Measurements from ENCODE around the gene RNF31. TPM values are rescaled to one million over a fixed set of nuclear protein-coding genes. Genes with fewer than 3 reads are reported as not detected.

The RNF31 gene
- total RNA-seq, 1 donor from 2014 or later, result 80.4 TPM

- Mint-ChIP-seq H3K4me3 (ENCODE audit: low read depth) (no peak overlapping the region), H3K27ac (no peak overlapping the region)
Observed at GRCh38 chr14:24110060-24110459, 37.2 kb upstream of the RNF31 start.

GRCh38 chr14:24110523-24110922 is 36.8 kb upstream of the RNF31 start:
- H3K36me3 Mint-ChIP-seq (ENCODE audit: low read depth), result peaks cover 4% of the 10 kb centered on the region
- no peak for DNase-seq (ENCODE audit: low spot score)
- intact Hi-C loops (cut with micrococcal nuclease), result loop anchor here (10.0 kb wide), 1 partner anchor 786 kb away; the partner anchor contains the start of gene PABPN1
- H3K27ac Mint-ChIP-seq, result no peak overlapping the region
- H3K9me3 Mint-ChIP-seq, result no peaks in the 10 kb centered on the region
- H3K27me3 Mint-ChIP-seq (ENCODE audit: low read depth), result no peaks in the 10 kb centered on the region
- peaks cover 21% of the 10 kb centered on the region for H3K4me1 Mint-ChIP-seq (ENCODE audit: low read depth)
- no peak overlapping the region for H3K4me3 Mint-ChIP-seq (ENCODE audit: low read depth)

More at GRCh38 chr14:24110060-24110459, 37.2 kb upstream of the RNF31 start:
- DNase-seq (ENCODE audit: low spot score), result no peak
- Mint-ChIP-seq H3K27me3 (ENCODE audit: low read depth) (no peaks in the 10 kb centered on the region), H3K36me3 (ENCODE audit: low read depth) (peaks cover 3% of the 10 kb centered on the region), H3K9me3 (no peaks in the 10 kb centered on the region), H3K4me1 (ENCODE audit: low read depth) (peaks cover 18% of the 10 kb centered on the region)
- intact Hi-C loops (cut with micrococcal nuclease), result loop anchor here (10.0 kb wide), 1 partner anchor 785 kb away; the partner anchor contains the start of gene PABPN1

DNA sequence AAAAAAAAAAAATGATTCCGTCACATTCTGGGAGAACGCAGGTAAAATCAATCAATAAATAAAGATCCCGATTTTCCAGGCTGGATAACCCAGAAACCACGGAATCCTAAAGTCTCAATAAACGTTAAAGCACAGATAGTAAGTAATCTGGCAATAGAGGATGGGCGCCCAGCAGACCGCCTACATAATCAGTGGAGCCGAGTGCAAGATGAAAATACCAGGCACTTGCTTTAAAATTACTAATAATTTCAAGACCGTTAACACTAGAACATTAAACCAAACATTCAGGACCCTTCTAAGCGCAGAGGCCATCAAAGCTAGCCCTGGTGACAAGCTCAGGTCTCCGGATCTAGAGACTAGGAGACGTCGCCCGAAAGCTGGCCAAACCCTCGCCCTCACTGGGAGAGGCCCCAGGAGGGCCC is 33.9 kb upstream of the RNF31 start:
- no peak for DNase-seq (ENCODE audit: low spot score)
- peaks cover 29% of the 10 kb centered on the region for H3K36me3 Mint-ChIP-seq (ENCODE audit: low read depth)
- peak overlapping the region; percentile 99 for H3K27ac Mint-ChIP-seq
- H3K4me1 Mint-ChIP-seq (ENCODE audit: low read depth), result peaks cover 29% of the 10 kb centered on the region
- intact Hi-C loops (cut with micrococcal nuclease), result loop anchor here (10.0 kb wide), 1 partner anchor 789 kb away; the partner anchor contains the start of gene PABPN1
- H3K4me3 Mint-ChIP-seq (ENCODE audit: low read depth), result peak overlapping the region; percentile 98
- H3K9me3 Mint-ChIP-seq, result no peaks in the 10 kb centered on the region
- no peaks in the 10 kb centered on the region for H3K27me3 Mint-ChIP-seq (ENCODE audit: low read depth)

GRCh38 chr14:24113801-24114531 is 33.3 kb upstream of the RNF31 start:
- peak overlapping the region; percentile 98 for H3K4me3 Mint-ChIP-seq (ENCODE audit: low read depth)
- no peaks in the 10 kb centered on the region for H3K27me3 Mint-ChIP-seq (ENCODE audit: low read depth)
- DNase-seq (ENCODE audit: low spot score), result peak; percentile 78
- H3K4me1 Mint-ChIP-seq (ENCODE audit: low read depth), result peaks cover 28% of the 10 kb centered on the region
- H3K36me3 Mint-ChIP-seq (ENCODE audit: low read depth), result peaks cover 34% of the 10 kb centered on the region
- peak overlapping the region; percentile 99 for H3K27ac Mint-ChIP-seq
- intact Hi-C loops (cut with micrococcal nuclease), result loop anchor here (1.0 to 10.0 kb wide), 9 partner anchors 19 to 789 kb away; partner anchors contain the start of genes CARMIL3, EMC9, GMPR2 and IPO4
- H3K9me3 Mint-ChIP-seq, result no peaks in the 10 kb centered on the region

DNA sequence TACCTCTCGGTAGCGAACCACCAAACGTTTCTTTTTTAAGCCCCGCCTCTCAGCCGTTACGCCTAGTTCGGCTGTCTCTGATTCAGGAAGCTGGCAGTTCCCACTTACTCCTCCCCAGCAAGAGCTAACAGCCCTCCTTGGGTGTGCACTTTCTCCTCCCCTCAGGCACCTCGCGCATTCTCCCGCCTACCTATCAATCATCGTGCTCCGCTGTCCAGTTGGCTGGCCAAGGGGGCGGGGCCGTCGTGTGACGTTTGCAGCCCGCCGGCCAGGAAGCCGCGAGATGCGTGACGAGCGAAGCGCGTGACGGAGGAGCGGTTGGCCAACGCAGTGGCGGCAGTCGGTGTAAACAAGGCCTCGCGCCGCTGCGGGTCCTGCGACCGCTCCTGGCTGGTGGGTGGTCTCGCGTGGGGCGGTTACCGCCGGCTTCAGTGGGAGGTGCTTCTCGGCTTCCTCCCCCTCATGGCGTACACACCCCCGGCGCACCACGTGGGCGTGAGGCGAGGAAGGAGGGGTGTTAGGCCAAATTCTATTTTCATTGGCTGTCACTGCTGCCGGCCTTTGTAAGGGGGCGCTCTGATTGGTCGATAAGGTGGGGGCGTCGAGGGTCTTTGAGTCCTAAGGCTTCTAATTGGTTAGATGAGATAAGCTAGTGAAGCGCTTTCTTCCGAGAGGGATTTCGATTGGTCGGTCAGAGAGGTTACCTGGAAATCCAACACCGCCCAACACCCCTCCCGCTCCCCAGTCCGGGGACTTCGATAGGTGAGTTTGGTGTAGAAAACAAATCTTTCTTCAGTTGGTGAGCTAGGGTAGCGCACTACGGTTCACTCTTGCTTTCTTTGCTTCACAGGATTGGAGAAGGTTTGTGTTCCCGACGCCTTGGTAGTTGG is 32.5 kb upstream of the RNF31 start, which contains the start of the genes DCAF11 and NRL:
DCAF11 (plus strand) TSS at position 246 of the 890 bp plus-strand sequence. CDS start 818 bp downstream, outside the sequence.
NRL (minus strand) TSS at position 418 of the 890 bp plus-strand sequence. CDS start 32,101 bp downstream, outside the sequence.
- H3K36me3 Mint-ChIP-seq (ENCODE audit: low read depth), result peaks cover 42% of the 10 kb centered on the region
- no peaks in the 10 kb centered on the region for H3K9me3 Mint-ChIP-seq
- H3K27ac Mint-ChIP-seq, result peak within 1 kb of the TSS; percentile 99
- intact Hi-C loops (cut with micrococcal nuclease), result loop anchor here (1.0 to 10.0 kb wide), 11 partner anchors 19 to 790 kb away; partner anchors contain the start of genes CARMIL3, CHMP4A, EMC9 and GMPR2
- no peaks in the 10 kb centered on the region for H3K27me3 Mint-ChIP-seq (ENCODE audit: low read depth)
- H3K4me1 Mint-ChIP-seq (ENCODE audit: low read depth), result peaks cover 30% of the 10 kb centered on the region
- DNase-seq (ENCODE audit: low spot score), result peak; percentile 99
- peak within 1 kb of the TSS; percentile 98 for H3K4me3 Mint-ChIP-seq (ENCODE audit: low read depth)

GRCh38 chr14:24115422-24116127 is 31.7 kb upstream of the RNF31 start:
- Mint-ChIP-seq H3K36me3 (ENCODE audit: low read depth) (peaks cover 48% of the 10 kb centered on the region), H3K4me3 (ENCODE audit: low read depth) (peak overlapping the region; percentile 98)
- DNase-seq (ENCODE audit: low spot score), result no peak

DNA sequence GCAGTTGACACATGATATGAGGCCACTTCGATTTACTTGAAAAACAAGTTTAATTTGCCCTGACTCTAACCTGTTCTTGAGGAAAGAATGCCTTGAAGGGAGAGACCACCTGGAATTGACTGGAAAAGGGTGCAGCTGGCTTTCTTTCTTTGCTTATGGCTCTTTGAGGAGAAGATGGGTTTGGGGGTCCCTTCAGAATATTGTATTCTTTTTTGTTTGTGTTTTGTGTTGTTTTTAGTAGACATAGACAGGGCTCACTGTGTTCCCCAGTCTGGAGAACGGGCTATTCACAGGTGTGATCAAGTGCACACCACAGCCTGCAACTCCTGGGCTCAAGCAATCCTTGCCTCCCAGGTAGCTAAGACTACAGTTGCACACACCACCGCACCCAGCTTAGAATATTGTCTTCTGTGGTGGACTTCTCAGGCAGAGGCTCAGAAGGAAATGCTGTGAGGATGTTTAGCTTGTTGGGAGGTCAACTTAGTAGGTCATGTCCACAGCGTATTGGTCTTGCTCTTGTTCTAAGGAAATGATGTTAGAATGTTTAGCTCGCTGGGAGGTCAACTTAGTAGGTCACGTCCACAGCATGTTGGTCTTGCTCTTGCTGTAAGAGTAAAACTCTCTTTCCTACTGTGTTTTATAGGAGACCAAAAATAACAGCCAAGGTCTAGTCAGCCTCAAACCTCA is 31.0 kb upstream of the RNF31 start:
- Mint-ChIP-seq H3K4me3 (ENCODE audit: low read depth) (peak overlapping the region; percentile 98), H3K27ac (peak overlapping the region; percentile 99), H3K9me3 (no peaks in the 10 kb centered on the region), H3K27me3 (ENCODE audit: low read depth) (no peaks in the 10 kb centered on the region), H3K4me1 (ENCODE audit: low read depth) (peaks cover 27% of the 10 kb centered on the region), H3K36me3 (ENCODE audit: low read depth) (peaks cover 55% of the 10 kb centered on the region)
- DNase-seq (ENCODE audit: low spot score), result no peak
- intact Hi-C loops (cut with micrococcal nuclease), result loop anchor here (10.0 kb wide), 1 partner anchor 791 kb away; the partner anchor contains the start of gene PABPN1

More at GRCh38 chr14:24115422-24116127, 31.7 kb upstream of the RNF31 start:
- intact Hi-C loops (cut with micrococcal nuclease), result loop anchor here (1.0 to 10.0 kb wide), 4 partner anchors 21 to 791 kb away; partner anchors contain the start of genes CHMP4A, IPO4, PABPN1 and PSME1
- no peaks in the 10 kb centered on the region for H3K27me3 Mint-ChIP-seq (ENCODE audit: low read depth)
- peaks cover 29% of the 10 kb centered on the region for H3K4me1 Mint-ChIP-seq (ENCODE audit: low read depth)
- peak overlapping the region; percentile 99 for H3K27ac Mint-ChIP-seq
- no peaks in the 10 kb centered on the region for H3K9me3 Mint-ChIP-seq

DNA sequence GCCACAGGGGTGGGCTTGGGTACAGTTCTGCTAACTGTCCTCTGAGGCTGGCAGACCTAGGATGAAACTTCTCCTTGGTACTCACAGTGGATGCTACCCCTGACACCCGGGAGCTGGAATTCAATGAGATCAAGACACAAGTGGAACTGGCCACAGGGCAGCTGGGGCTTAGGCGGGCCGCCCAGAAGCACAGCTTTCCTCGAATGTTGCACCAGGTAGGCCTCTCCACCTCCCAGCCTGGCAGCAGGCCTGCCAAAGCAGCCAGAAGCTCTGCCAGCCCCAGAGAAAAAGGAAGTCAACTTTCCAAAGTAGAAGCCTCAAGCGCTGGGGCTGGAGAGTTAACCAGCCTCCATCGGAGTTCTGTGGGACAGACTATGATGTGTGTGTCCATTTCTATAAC is 30.1 kb upstream of the RNF31 start:
- H3K36me3 Mint-ChIP-seq (ENCODE audit: low read depth), result peaks cover 60% of the 10 kb centered on the region
- no peaks in the 10 kb centered on the region for H3K27me3 Mint-ChIP-seq (ENCODE audit: low read depth)
- DNase-seq (ENCODE audit: low spot score), result no peak
- H3K27ac Mint-ChIP-seq, result no peak overlapping the region
- H3K4me3 Mint-ChIP-seq (ENCODE audit: low read depth), result no peak overlapping the region
- H3K4me1 Mint-ChIP-seq (ENCODE audit: low read depth), result peaks cover 26% of the 10 kb centered on the region
- H3K9me3 Mint-ChIP-seq, result no peaks in the 10 kb centered on the region
- intact Hi-C loops (cut with micrococcal nuclease), result loop anchor here (10.0 kb wide), 1 partner anchor 792 kb away; the partner anchor contains the start of gene PABPN1

DNA sequence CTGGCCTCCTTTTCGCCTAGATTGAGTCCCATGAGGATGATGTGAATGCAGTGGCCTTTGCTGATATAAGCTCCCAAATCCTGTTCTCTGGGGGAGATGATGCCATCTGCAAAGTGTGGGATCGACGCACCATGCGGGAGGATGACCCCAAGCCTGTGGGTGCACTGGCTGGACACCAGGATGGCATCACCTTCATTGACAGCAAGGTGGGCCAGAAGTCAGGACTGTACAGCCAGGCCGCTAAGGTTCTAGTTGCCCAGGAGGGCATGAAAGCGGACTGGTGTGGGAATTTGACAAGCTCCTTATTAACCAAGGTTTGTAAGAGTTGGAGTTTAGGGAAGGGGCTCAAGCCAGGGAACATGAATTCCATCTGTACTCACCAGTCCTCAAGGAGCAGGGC is 27.6 kb upstream of the RNF31 start:
- Mint-ChIP-seq H3K36me3 (ENCODE audit: low read depth) (peaks cover 76% of the 10 kb centered on the region), H3K27me3 (ENCODE audit: low read depth) (no peaks in the 10 kb centered on the region), H3K4me1 (ENCODE audit: low read depth) (peaks cover 26% of the 10 kb centered on the region), H3K4me3 (ENCODE audit: low read depth) (no peak overlapping the region), H3K27ac (no peak overlapping the region), H3K9me3 (no peaks in the 10 kb centered on the region)
- no peak for DNase-seq (ENCODE audit: low spot score)
- intact Hi-C loops (cut with micrococcal nuclease), result loop anchor here (10.0 kb wide), 1 partner anchor 795 kb away; the partner anchor contains the start of gene PABPN1

GRCh38 chr14:24121210-24121609 is 26.1 kb upstream of the RNF31 start:
- peaks cover 15% of the 10 kb centered on the region for H3K4me1 Mint-ChIP-seq (ENCODE audit: low read depth)
- peaks cover 67% of the 10 kb centered on the region for H3K36me3 Mint-ChIP-seq (ENCODE audit: low read depth)
- no peaks in the 10 kb centered on the region for H3K9me3 Mint-ChIP-seq
- no peak overlapping the region for H3K4me3 Mint-ChIP-seq (ENCODE audit: low read depth)
- intact Hi-C loops (cut with micrococcal nuclease), result no loop called here
- no peak for DNase-seq (ENCODE audit: low spot score)
- no peaks in the 10 kb centered on the region for H3K27me3 Mint-ChIP-seq (ENCODE audit: low read depth)
- H3K27ac Mint-ChIP-seq, result no peak overlapping the region

- DNase-seq (ENCODE audit: low spot score), result no peak
- Mint-ChIP-seq H3K9me3 (no peaks in the 10 kb centered on the region), H3K4me1 (ENCODE audit: low read depth) (peaks cover 9% of the 10 kb centered on the region), H3K27ac (no peak overlapping the region), H3K4me3 (ENCODE audit: low read depth) (no peak overlapping the region), H3K27me3 (ENCODE audit: low read depth) (no peaks in the 10 kb centered on the region), H3K36me3 (ENCODE audit: low read depth) (peaks cover 57% of the 10 kb centered on the region)
- intact Hi-C loops (cut with micrococcal nuclease), result no loop called here
Observed at GRCh38 chr14:24122416-24122815, 24.9 kb upstream of the RNF31 start.
